Fibroblast of skin of left quadriceps (primary cell): ENCODE data around the gene GET3.
"Not testable (repeated sequence)": the region's sequence is repeated elsewhere in the genome, so short reads cannot be mapped to it uniquely, and the experiment has no call there.

Experiments used
- DNase-seq, 2 experiments: peaks; one replicate each; pipeline ENCODE4 v3.0.0-alpha.2; 2013; ENCODE audit warnings: low read depth in 2 of 2

Gene GET3

GRCh38 chr19:12715929-12716328 lies 21.4 kb upstream of the GET3 start:
- DNase-seq, result no peak

GRCh38 chr19:12720296-12720695 lies 17.0 kb upstream of the GET3 start:
- no peak for DNase-seq

- no peak for DNase-seq
Measured at GRCh38 chr19:12720851-12721655, 16.2 kb upstream of the GET3 start.

- peak; percentile 55 to 59 for DNase-seq
Measured at GRCh38 chr19:12721656-12722565, 15.4 kb upstream of the GET3 start.

- peak; percentile 99 for DNase-seq
Measured at GRCh38 chr19:12722566-12723380, 14.5 kb upstream of the GET3 start.

GRCh38 chr19:12723381-12723640 lies 14.0 kb upstream of the GET3 start:
- no peak for DNase-seq

GRCh38 chr19:12723641-12724426 lies 13.5 kb upstream of the GET3 start, which contains the start of gene TNPO2:
TSS of gene TNPO2 (minus strand) at chr19:12723932. CDS start at chr19:12720977, 2,955 bp downstream.
- peak in 1 of 2 experiments; percentile 22 for DNase-seq

GRCh38 chr19:12725612-12726011 lies 11.7 kb upstream of the GET3 start:
- DNase-seq, result not testable (repeated sequence)

GRCh38 chr19:12726988-12727316 lies 10.3 kb upstream of the GET3 start:
- DNase-seq, result no peak

GRCh38 chr19:12727745-12728433 lies 9.4 kb upstream of the GET3 start:
- no peak for DNase-seq

- no peak for DNase-seq
Measured at GRCh38 chr19:12730064-12730463, 7.2 kb upstream of the GET3 start.

GRCh38 chr19:12731337-12731736 lies 6.0 kb upstream of the GET3 start:
- no peak for DNase-seq

GRCh38 chr19:12733369-12734214 lies 3.7 kb upstream of the GET3 start:
- DNase-seq, result no peak

GRCh38 chr19:12737835-12738351 lies 596 bp downstream of the GET3 start:
- no peak for DNase-seq

- no peak for DNase-seq
Measured at GRCh38 chr19:12745166-12745897, 8.0 kb downstream of the GET3 start.

GRCh38 chr19:12748489-12748888 lies 11.2 kb downstream of the GET3 start:
- DNase-seq, result no peak

GRCh38 chr19:12749938-12750521 lies 12.7 kb downstream of the GET3 start:
- no peak for DNase-seq

- DNase-seq, result no peak
Measured at GRCh38 chr19:12750851-12751250, 13.6 kb downstream of the GET3 start.

GRCh38 chr19:12751635-12752034 lies 14.3 kb downstream of the GET3 start, which contains the start of gene BEST2:
TSS of gene BEST2 (plus strand) at chr19:12751791. CDS start at chr19:12752593, 802 bp downstream.
- no peak for DNase-seq
